ENCODE data around the gene DDX23.
"Not testable (repeated sequence)": the region's sequence is repeated elsewhere in the genome, so short reads cannot be mapped to it uniquely, and the experiment has no call there.

GRCh38 chr12:48873534-48873933 is 21.6 kb upstream of the DDX23 start:
- not testable (repeated sequence) for TF ChIP-seq CTCF (optimal IDR thresholded peaks at IDR 0.05 in 1 of 3, IDR thresholded peaks at IDR 0.05 in 1 of 3, conservative IDR thresholded peaks at IDR 0.05 in 1 of 3; ENCODE audit: extremely low read depth in 1 of 3, insufficient read depth in 2 of 3, low read length in 3 of 3); EZH2 (IDR thresholded peaks at IDR 0.05; ENCODE audit: low read length)
